Mucosa of stomach (tissue), 1 donor: ENCODE results near the gene U2AF2.
"Not testable (repeated sequence)": the region's sequence is repeated elsewhere in the genome, so short reads cannot be mapped to it uniquely, and the experiment has no call there.

Source experiments
- H3K27me3 ChIP-seq: one replicate; pipeline ENCODE4 v1.7.0; 2013; ENCODE audit warnings: mild to moderate bottlenecking, low read length; ENCODE audit not compliant: control insufficient read depth, insufficient read depth
- H3K36me3 ChIP-seq: one replicate; pipeline ENCODE4 v1.7.0; 2013; ENCODE audit warnings: low read length; ENCODE audit not compliant: control insufficient read depth, insufficient read depth
- H3K4me1 ChIP-seq: one replicate; pipeline ENCODE4 v1.7.0; 2013; ENCODE audit warnings: mild to moderate bottlenecking, low read length; ENCODE audit not compliant: control insufficient read depth, insufficient read depth
- H3K4me3 ChIP-seq: one replicate; pipeline ENCODE4 v1.7.0; 2013; ENCODE audit warnings: low read length
- H3K9ac ChIP-seq: one replicate; pipeline ENCODE4 v1.7.0; 2013; ENCODE audit warnings: mild to moderate bottlenecking, low read length, moderate library complexity
- H3K9me3 ChIP-seq: one replicate; pipeline ENCODE4 v1.7.0; 2013; ENCODE audit warnings: mild to moderate bottlenecking, low read length, moderate library complexity; ENCODE audit not compliant: control insufficient read depth
- donor health status: Pancreatic carcinoma.

U2AF2 gene

DNA sequence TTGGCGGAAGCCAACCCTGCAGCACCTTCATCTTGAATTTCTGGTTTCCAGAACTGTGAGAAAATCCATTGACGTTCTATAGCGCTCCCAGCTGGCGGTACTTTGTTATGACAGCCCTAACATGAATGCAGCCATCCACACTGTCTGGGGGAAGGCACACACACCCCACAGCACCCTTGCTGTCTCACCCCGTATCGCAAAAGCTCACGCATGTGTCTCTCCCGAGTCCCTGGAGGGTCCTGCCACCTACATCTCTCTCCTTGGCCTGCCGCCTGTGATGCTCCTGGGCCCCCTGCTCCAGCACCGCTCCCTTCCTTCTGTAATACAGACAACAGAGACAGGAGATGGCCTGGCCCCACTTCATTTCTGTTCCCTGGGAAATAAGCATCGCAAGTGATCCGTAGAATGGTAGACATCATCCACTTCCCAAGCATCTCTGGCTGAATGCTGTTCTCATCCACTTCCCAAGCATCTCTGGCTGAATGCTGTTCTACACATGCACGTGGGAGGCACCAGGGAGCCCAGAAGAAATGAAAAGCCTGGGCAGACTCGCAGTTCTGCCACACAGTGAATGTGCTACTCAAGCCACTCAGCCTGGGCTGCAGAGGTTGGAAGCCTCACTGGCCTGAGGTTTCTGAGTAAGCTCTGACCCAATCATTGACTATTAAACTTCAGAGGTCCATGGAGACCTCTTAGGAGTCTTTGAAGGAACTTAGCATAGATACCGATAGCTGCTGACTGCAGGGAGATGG, 49.8 kb downstream of the U2AF2 start:
- H3K4me1 ChIP-seq = peaks cover 30% of the 10 kb centered on the region
- no peaks in the 10 kb centered on the region for H3K9me3 ChIP-seq
- H3K9ac ChIP-seq = no peak overlapping the region
- H3K36me3 ChIP-seq = peaks cover 5% of the 10 kb centered on the region
- H3K4me3 ChIP-seq = no peak overlapping the region
- no peaks in the 10 kb centered on the region for H3K27me3 ChIP-seq

- Histone ChIP-seq H3K9ac (no peak overlapping the region), H3K9me3 (no peaks in the 10 kb centered on the region), H3K4me3 (no peak overlapping the region), H3K36me3 (no peaks in the 10 kb centered on the region), H3K4me1 (peaks cover 30% of the 10 kb centered on the region), H3K27me3 (no peaks in the 10 kb centered on the region)
Measured at GRCh38 chr19:55705972-55706371, 51.1 kb downstream of the U2AF2 start.

DNA sequence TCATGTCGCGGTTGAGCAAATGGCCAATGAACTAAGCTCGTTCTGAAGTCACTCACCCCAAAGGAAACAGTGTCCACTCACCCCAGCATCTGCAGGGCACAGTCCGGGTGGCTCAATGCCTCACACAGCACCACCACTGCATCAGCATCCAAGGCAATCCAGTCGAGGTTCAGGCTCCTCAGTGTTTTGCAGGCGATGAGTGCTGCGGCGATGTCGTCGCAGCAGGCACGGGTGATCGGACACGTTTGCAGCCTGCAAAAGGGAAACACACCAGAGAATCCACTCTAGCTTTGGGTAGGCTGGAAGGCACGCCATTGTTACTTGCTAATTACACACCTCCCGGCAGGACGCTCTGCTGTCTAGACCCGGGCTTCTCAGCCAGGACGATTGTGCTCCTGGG, 56.9 kb downstream of the U2AF2 start:
- no peaks in the 10 kb centered on the region for H3K36me3 ChIP-seq
- H3K4me3 ChIP-seq = no peak overlapping the region
- no peaks in the 10 kb centered on the region for H3K27me3 ChIP-seq
- no peak overlapping the region for H3K9ac ChIP-seq
- H3K9me3 ChIP-seq = no peaks in the 10 kb centered on the region
- no peaks in the 10 kb centered on the region for H3K4me1 ChIP-seq

DNA sequence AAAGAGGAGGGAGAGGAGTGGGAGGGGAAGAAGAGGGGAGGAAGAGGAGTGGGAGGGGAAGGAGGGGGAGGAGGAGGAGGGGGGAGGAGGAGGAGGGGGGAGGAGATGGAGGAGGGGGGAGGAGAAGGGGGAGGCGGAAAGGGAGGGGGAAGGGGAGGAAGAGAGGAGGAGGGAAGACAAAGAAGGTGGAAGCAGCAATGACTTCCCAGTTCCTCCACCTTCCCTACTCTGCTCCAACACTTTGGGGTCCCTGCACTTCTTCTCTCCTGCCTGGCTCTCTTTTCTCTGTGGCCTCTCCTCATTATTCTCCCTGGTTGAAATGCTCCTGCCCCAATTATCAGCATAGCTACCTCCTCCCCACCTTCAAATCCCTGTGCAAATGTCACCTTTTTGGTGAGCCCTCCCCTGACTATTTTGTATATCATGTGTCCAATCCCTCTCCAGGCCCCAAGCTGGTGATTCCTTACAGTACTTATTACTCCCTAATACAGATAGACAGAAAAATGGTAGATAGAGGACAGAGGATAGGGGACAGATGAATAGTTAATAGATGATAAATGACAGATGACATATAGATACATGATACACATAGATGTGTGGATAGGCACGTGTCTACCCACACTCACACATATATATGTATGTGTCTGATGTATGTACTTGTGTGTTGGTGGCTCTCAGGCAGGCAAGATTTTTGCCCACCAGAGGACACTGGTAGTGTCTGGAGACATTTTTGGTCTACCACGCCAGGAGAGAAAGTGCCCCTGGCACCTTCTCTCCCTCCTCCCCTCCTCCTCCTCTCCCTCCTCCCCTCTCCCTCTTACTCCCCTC, 58.2 kb downstream of the U2AF2 start:
- no peaks in the 10 kb centered on the region for H3K36me3 ChIP-seq

GRCh38 chr19:55716531-55716930, 61.7 kb downstream of the U2AF2 start:
- no peaks in the 10 kb centered on the region for H3K9me3 ChIP-seq
- no peaks in the 10 kb centered on the region for H3K27me3 ChIP-seq
- no peaks in the 10 kb centered on the region for H3K4me1 ChIP-seq
- H3K36me3 ChIP-seq = no peaks in the 10 kb centered on the region
- no peak overlapping the region for H3K4me3 ChIP-seq
- H3K9ac ChIP-seq = no peak overlapping the region

More for the DNA sequence above, 58.2 kb downstream of the U2AF2 start:
- Histone ChIP-seq H3K9ac (no peak overlapping the region), H3K9me3 (no peaks in the 10 kb centered on the region), H3K4me1 (no peaks in the 10 kb centered on the region), H3K4me3 (no peak overlapping the region), H3K27me3 (no peaks in the 10 kb centered on the region)

DNA sequence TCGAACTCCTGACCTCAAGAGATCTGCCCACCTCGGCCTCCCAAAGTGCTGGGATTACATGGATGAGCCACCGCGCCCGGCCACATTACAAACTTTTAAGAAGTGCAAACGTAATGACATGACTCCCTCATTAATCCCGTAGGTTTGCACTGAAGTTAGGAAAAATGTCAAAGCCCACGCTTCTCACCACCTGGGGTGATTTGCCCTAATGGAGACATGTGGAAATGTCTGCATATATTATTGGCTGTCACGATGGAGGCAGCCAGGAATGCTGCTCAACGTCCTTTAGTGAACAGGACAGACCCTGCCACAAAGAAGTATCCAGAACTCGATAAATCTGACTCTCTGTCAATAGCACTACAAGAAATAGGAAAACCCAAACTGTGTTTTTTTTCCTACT, 62.4 kb downstream of the U2AF2 start:
- no peaks in the 10 kb centered on the region for H3K9me3 ChIP-seq
- H3K36me3 ChIP-seq = no peaks in the 10 kb centered on the region
- H3K9ac ChIP-seq = no peak overlapping the region

GRCh38 chr19:55717879-55718711, 63.3 kb downstream of the U2AF2 start:
- not testable (repeated sequence) for H3K4me3 ChIP-seq

More for the DNA sequence above, 62.4 kb downstream of the U2AF2 start:
- no peaks in the 10 kb centered on the region for H3K27me3 ChIP-seq
- H3K4me3 ChIP-seq = no peak overlapping the region
- H3K4me1 ChIP-seq = no peaks in the 10 kb centered on the region

DNA sequence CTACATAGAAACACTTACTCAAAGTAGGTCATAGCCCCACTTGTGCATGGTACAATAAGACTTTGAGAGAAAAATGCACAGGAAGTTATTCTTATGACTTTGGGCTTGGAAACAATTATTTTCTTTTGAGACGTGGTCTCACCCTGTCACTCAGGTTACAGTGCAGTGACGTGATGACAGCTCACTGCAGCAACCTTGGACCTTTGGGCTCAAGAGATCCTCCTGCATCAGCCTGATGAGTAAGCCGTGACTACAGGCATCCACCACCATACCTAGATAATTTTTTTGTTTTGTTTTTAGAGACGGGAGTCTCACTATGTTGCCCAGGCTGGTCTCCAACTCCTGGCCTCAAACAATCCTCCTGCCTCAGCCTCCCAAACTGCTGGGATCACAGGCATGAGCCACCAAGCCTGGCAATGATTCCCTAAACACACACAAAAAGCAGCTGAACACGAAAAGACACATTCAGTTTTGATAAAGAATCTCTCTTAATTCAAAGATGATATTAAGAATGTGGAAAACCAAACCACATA, 65.4 kb downstream of the U2AF2 start:
- H3K9me3 ChIP-seq = no peaks in the 10 kb centered on the region
- no peak overlapping the region for H3K9ac ChIP-seq
- no peaks in the 10 kb centered on the region for H3K4me1 ChIP-seq
- no peak overlapping the region for H3K4me3 ChIP-seq
- H3K36me3 ChIP-seq = no peaks in the 10 kb centered on the region
- H3K27me3 ChIP-seq = no peaks in the 10 kb centered on the region

More at GRCh38 chr19:55717879-55718711, 63.3 kb downstream of the U2AF2 start:
- not testable (repeated sequence) for H3K36me3 ChIP-seq, H3K27me3 ChIP-seq, H3K4me1 ChIP-seq, H3K9me3 ChIP-seq, H3K9ac ChIP-seq

- no peak overlapping the region for H3K4me3 ChIP-seq
- H3K4me1 ChIP-seq = no peaks in the 10 kb centered on the region
- H3K36me3 ChIP-seq = no peaks in the 10 kb centered on the region
- no peaks in the 10 kb centered on the region for H3K9me3 ChIP-seq
- no peaks in the 10 kb centered on the region for H3K27me3 ChIP-seq
- H3K9ac ChIP-seq = no peak overlapping the region
Measured at GRCh38 chr19:55720801-55721200, 66.0 kb downstream of the U2AF2 start.

- no peaks in the 10 kb centered on the region for H3K36me3 ChIP-seq
- H3K9me3 ChIP-seq = no peaks in the 10 kb centered on the region
- no peaks in the 10 kb centered on the region for H3K27me3 ChIP-seq
- H3K4me1 ChIP-seq = no peaks in the 10 kb centered on the region
- H3K4me3 ChIP-seq = no peak overlapping the region
- no peak overlapping the region for H3K9ac ChIP-seq
Measured at GRCh38 chr19:55723491-55723890, 68.7 kb downstream of the U2AF2 start.
